ENCODE data around the gene CHST15. TPM values are rescaled to one million over a fixed set of nuclear protein-coding genes. Genes with fewer than 3 reads are reported as not detected.

CHST15 gene
- total and polyA plus RNA-seq, 8 donors, result 13.7 to 53.3 (median 17.1) TPM

- Histone ChIP-seq H3K4me1 (peaks cover 9 to 77% of the 10 kb centered on the region in 2 donors), H3K36me3 (peaks cover 0 to 3% of the 10 kb centered on the region in 2 donors), H3K27me3 (peaks cover 0 to 24% of the 10 kb centered on the region in 2 donors), H3K27ac (peak overlapping the region in 1 of 2 donors; percentile 8), H3K4me3 (no peak overlapping the region), H3K9me3 (no peaks in the 10 kb centered on the region)
- DNase-seq (peak in 3 of 4 donors; percentile 44 to 85 (median 81)), ATAC-seq (peak; percentile 58)
- TF ChIP-seq, protein P1, sequence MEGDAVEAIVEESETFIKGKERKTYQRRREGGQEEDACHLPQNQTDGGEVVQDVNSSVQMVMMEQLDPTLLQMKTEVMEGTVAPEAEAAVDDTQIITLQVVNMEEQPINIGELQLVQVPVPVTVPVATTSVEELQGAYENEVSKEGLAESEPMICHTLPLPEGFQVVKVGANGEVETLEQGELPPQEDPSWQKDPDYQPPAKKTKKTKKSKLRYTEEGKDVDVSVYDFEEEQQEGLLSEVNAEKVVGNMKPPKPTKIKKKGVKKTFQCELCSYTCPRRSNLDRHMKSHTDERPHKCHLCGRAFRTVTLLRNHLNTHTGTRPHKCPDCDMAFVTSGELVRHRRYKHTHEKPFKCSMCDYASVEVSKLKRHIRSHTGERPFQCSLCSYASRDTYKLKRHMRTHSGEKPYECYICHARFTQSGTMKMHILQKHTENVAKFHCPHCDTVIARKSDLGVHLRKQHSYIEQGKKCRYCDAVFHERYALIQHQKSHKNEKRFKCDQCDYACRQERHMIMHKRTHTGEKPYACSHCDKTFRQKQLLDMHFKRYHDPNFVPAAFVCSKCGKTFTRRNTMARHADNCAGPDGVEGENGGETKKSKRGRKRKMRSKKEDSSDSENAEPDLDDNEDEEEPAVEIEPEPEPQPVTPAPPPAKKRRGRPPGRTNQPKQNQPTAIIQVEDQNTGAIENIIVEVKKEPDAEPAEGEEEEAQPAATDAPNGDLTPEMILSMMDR (IDR thresholded peaks at IDR 0.05), result no peak
- intact Hi-C loops (cut with DNase I), result no loop called here
These were observed 5.4 kb downstream of the CHST15 start for GRCh38 chr10:124087672-124088634.

- Histone ChIP-seq H3K36me3 (peaks cover 0 to 8% of the 10 kb centered on the region in 2 donors), H3K4me3 (no peak overlapping the region), H3K4me1 (peaks cover 9 to 77% of the 10 kb centered on the region in 2 donors), H3K9me3 (no peaks in the 10 kb centered on the region), H3K27me3 (peaks cover 0 to 14% of the 10 kb centered on the region in 2 donors), H3K27ac (no peak overlapping the region)
- ATAC-seq (no peak), DNase-seq (no peak)
- intact Hi-C loops (cut with DNase I), result no loop called here
- TF ChIP-seq, protein P1 (IDR thresholded peaks at IDR 0.05), result no peak
These were observed 6.4 kb downstream of the CHST15 start for GRCh38 chr10:124086787-124087671.

DNA sequence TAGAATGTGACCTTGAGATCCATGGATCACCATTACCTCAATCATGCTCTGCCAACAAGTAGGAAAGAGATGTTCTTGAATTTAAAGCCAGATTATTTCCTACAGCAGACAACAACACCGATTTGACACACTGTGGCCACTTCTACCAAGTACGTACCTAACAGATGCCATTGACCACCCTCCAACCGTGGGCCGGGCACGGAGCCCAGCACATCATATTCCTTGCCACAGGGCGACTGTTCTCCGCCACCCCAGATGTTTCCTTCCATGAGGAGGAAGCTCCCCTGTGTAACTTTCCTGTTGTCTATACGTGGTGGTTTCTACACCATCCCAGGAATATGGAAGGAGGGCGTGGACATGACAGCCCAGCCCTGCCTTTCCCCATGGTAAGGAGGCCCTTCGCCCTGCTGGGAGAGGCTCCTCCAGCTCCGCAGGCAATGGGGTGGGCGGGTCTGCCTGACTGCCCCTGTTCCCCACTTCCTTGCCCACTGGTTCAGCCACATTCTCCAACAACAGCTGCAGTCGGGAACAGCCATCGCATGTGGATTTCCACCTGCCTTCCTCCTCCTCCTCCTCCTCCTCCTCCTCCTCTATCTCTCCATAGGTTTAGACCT is 7.2 kb downstream of the CHST15 start:
- Histone ChIP-seq H3K27ac (no peak overlapping the region), H3K9me3 (no peaks in the 10 kb centered on the region), H3K4me3 (no peak overlapping the region), H3K4me1 (peaks cover 6 to 69% of the 10 kb centered on the region in 2 donors), H3K36me3 (peaks cover 0 to 8% of the 10 kb centered on the region in 2 donors), H3K27me3 (peaks cover 0 to 6% of the 10 kb centered on the region in 2 donors)
- TF ChIP-seq, protein P1 (IDR thresholded peaks at IDR 0.05), result no peak
- ATAC-seq, result no peak
- DNase-seq, result no peak
- intact Hi-C loops (cut with DNase I), result no loop called here

DNA sequence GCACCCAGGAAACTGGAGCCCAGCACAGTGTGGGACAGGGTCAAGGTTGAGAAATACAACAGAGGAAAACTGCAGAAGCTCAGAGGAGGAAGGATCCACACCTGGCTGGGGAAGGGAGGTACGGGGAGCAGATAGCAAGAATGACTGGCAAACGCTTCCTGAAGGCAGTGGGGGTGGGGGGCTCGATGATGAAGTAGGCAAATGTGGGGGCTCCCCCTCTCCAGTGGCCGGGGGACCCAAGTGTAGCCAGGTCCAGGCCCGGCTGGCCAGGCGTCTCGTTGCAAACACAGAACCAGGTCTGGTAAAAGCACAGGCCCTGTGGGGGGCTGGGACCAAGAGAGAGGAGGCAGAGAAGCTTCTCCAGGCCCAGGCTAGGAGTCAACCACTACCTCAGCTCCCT is 7.7 kb downstream of the CHST15 start:
- Histone ChIP-seq H3K27me3 (peaks cover 0 to 2% of the 10 kb centered on the region in 2 donors), H3K9me3 (no peaks in the 10 kb centered on the region), H3K27ac (no peak overlapping the region), H3K36me3 (peaks cover 0 to 8% of the 10 kb centered on the region in 2 donors), H3K4me1 (peaks cover 1 to 63% of the 10 kb centered on the region in 2 donors), H3K4me3 (no peak overlapping the region)
- DNase-seq, result no peak
- ATAC-seq, result no peak
- TF ChIP-seq, protein P1 (IDR thresholded peaks at IDR 0.05), result no peak
- intact Hi-C loops (cut with DNase I), result no loop called here
